HCT116 (cell line): Measurements from ENCODE around the gene PDCL3. TPM values are rescaled to one million over a fixed set of nuclear protein-coding genes. Genes with fewer than 3 reads are reported as not detected.

ENCODE experiments used
- ATAC-seq: fragments of 200-7000 bp; cut with Tn5 transposase; 2 replicates; pipeline ENCODE4 v1.9.1; 2020; ENCODE audit warnings: mild to moderate bottlenecking, moderate library complexity
- BruUV-seq: library from RNA; stranded (reverse); fragments of 400-500 nt; replicated peaks from 2 replicates; lab custom pipeline; 2021; lab: Mats Ljungman, UMichigan
- CTCF ChIA-PET: fragments of 300-600 bp; sonication (Branson Sonifier 250); formaldehyde crosslinking; loops from one replicate; lab custom pipeline; 2021; ENCODE audit warnings: antibody characterized with exemption; lab: Charles Lee
- POLR2A ChIA-PET: fragments of 300-600, 350-600 bp; sonication (Branson Sonifier 250); formaldehyde crosslinking; loops from one replicate; lab custom pipeline; 2021; ENCODE audit warnings: antibody characterized with exemption; lab: Charles Lee
- RAD21 ChIA-PET, 2 experiments: fragments of 300-600 bp; sonication (Branson Sonifier 250); formaldehyde crosslinking; loops; one replicate each; lab custom pipeline; 2023; ENCODE audit warnings: low total read pairs in 2 of 2; ENCODE audit not compliant: uncharacterized antibody in 2 of 2, unreplicated experiment in 2 of 2, low non-redundant PET in 1 of 2; lab: Charles Lee
- DNase-seq: peaks from one replicate; pipeline ENCODE4 v3.0.0-alpha.2; 2010; ENCODE audit warnings: low read depth, low spot score
- H2AFZ ChIP-seq: fragments of 200-600 bp; shearing (Covaris generic), sonication (generic); 2 replicates; pipeline ENCODE4 v1.6.1; 2017; ENCODE audit warnings: low read depth, mixed run types, mixed read lengths, antibody characterized with exemption, low read length; ENCODE audit not compliant: poor library complexity, severe bottlenecking
- H3K27ac ChIP-seq: 2 replicates; pipeline ENCODE4 v1.5.1; 2012; ENCODE audit warnings: low read depth, low read length
- H3K27me3 ChIP-seq: fragments of 200-600 bp; sonication (generic); 2 replicates; pipeline ENCODE4 v1.6.1; 2016; ENCODE audit warnings: mixed run types, low read length, mixed read lengths; ENCODE audit not compliant: insufficient read depth
- H3K36me3 ChIP-seq, 2 experiments: fragments of 200-500 bp in 1 of 2; fragments of 200-600 bp in 1 of 2; sonication (Bioruptor generic) in 1 of 2; sonication (generic) in 1 of 2; 2 replicates each; pipeline versions ENCODE4 v1.5.1 to v1.6.1; 2014 to 2016; ENCODE audit warnings: low read length in 2 of 2, inconsistent platforms in 1 of 2, mixed read lengths in 1 of 2, mixed run types in 1 of 2; ENCODE audit not compliant: insufficient read depth in 2 of 2, control insufficient read depth in 1 of 2
- H3K4me1 ChIP-seq, 2 experiments: fragments of 200-600 bp in 1 of 2; sonication (generic) in 1 of 2; 2 replicates each; pipeline versions ENCODE4 v1.5.1 to v1.6.1; 2012 to 2017; ENCODE audit warnings: low read length in 2 of 2, inconsistent platforms in 1 of 2, mild to moderate bottlenecking in 1 of 2, mixed read lengths in 1 of 2, mixed run types in 1 of 2, moderate library complexity in 1 of 2; ENCODE audit not compliant: insufficient read depth in 2 of 2, control insufficient read depth in 1 of 2
- H3K4me2 ChIP-seq: fragments of 200-600 bp; sonication (generic); 2 replicates; pipeline ENCODE4 v1.6.1; 2017; ENCODE audit warnings: mixed run types, low read length, mixed read lengths
- H3K4me3 ChIP-seq, 2 experiments: fragments of 200-600 bp in 1 of 2; sonication (generic) in 1 of 2; replicated peaks in 1 of 2; 2 replicates each; pipeline ENCODE4 v1.5.1; 2011 to 2016; ENCODE audit warnings: low read length in 2 of 2, control low read depth in 1 of 2, low read depth in 1 of 2, mild to moderate bottlenecking in 1 of 2, mixed read lengths in 1 of 2, mixed run types in 1 of 2
- H3K79me2 ChIP-seq: fragments of 200-600 bp; sonication (generic); 2 replicates; pipeline ENCODE4 v1.6.1; 2017; ENCODE audit warnings: mild to moderate bottlenecking, mixed run types, low read length, moderate library complexity, mixed read lengths; ENCODE audit not compliant: insufficient read depth
- H3K9ac ChIP-seq: fragments of 200-600 bp; sonication (generic); 2 replicates; pipeline ENCODE4 v1.6.1; 2016; ENCODE audit warnings: low read length, mixed read lengths
- H3K9me2 ChIP-seq: fragments of 200-600 bp; sonication (generic), shearing (Covaris generic); 2 replicates; pipeline ENCODE4 v1.6.1; 2017; ENCODE audit warnings: mixed run types, mild to moderate bottlenecking, moderate library complexity; ENCODE audit not compliant: insufficient read depth
- H3K9me3 ChIP-seq, 2 experiments: fragments of 200-500 bp in 1 of 2; fragments of 200-600 bp in 1 of 2; sonication (Bioruptor generic) in 1 of 2; sonication (generic) in 1 of 2; 2 replicates each; pipeline ENCODE4 v1.6.1; 2014 to 2017; ENCODE audit warnings: low read length in 2 of 2, mixed read lengths in 2 of 2, inconsistent platforms in 1 of 2, low read depth in 1 of 2, mild to moderate bottlenecking in 1 of 2, mixed run types in 1 of 2, moderate library complexity in 1 of 2; ENCODE audit not compliant: control insufficient read depth in 1 of 2, insufficient read depth in 1 of 2
- H4K20me1 ChIP-seq: fragments of 200-600 bp; sonication (generic), shearing (Covaris generic); 2 replicates; pipeline ENCODE4 v1.6.1; 2017; ENCODE audit warnings: mixed run types, mild to moderate bottlenecking, moderate library complexity; ENCODE audit not compliant: insufficient read depth
- EGR1 ChIP-seq: IDR thresholded peaks from 2 replicates; pipeline ENCODE4 v1.6.1; 2012; ENCODE audit warnings: low read depth
- EZH2 ChIP-seq: fragments of 200-600 bp; sonication (generic); IDR thresholded peaks from 2 replicates; pipeline ENCODE4 v1.6.1; 2017; ENCODE audit warnings: antibody characterized with exemption, mixed run types
- FOSL1 ChIP-seq: IDR thresholded peaks from 2 replicates; pipeline ENCODE4 v1.6.1; 2012; ENCODE audit warnings: low read depth
- JUND ChIP-seq: IDR thresholded peaks from 2 replicates; pipeline ENCODE4 v1.6.1; 2012
- POLR2AphosphoS5 ChIP-seq: IDR thresholded peaks from 2 replicates; pipeline ENCODE4 v1.6.1; 2011; ENCODE audit warnings: mild to moderate bottlenecking, low read depth, low read length, moderate library complexity
- SRF ChIP-seq: IDR thresholded peaks from 2 replicates; pipeline ENCODE4 v1.6.1; 2012; ENCODE audit warnings: low read depth
- ZFX ChIP-seq: fragments of 450-650 bp; IDR thresholded peaks from 2 replicates; pipeline ENCODE4 v1.6.1; 2017
- ZNF274 ChIP-seq: fragments of 200-500 bp; sonication (Bioruptor generic); IDR thresholded peaks from 2 replicates; pipeline ENCODE4 v1.6.1; 2014; ENCODE audit warnings: mild to moderate bottlenecking, low read depth, low read length, inconsistent platforms
- intact Hi-C: fragments of 100-400 bp; cut with micrococcal nuclease; formaldehyde crosslinking; loops from 2 replicates; pipeline ENCODE4 v1.10.0; 2022
- total RNA-seq: library from RNA; stranded (reverse); gene quantifications from one replicate; pipeline ENCODE4 v1.2.1, GENCODE V29; 2021; ENCODE audit not compliant: unreplicated experiment

The PDCL3 gene
- total RNA-seq, 1 experiment from 2014 or later, result 26.3 TPM

GRCh38 chr2:100568989-100569388 lies 6.2 kb downstream of the PDCL3 start:
- TF ChIP-seq EGR1 (peak; percentile 51; the same call in 1 of the 2 replicates), ZFX (no peak), FOSL1 (peak; percentile 21; the same call in 1 of the 2 replicates), JUND (peak; percentile 17; the same call in 1 of the 2 replicates)
- no peak overlapping the region; the same call in 1 of the 2 replicates for H3K4me2 ChIP-seq
- BruUV-seq, result no TSS peak
- no peak overlapping the region for H3K4me3 ChIP-seq
- peaks cover 0 to 9% of the 10 kb centered on the region in 2 experiments; a peak in 2 of 4 replicates for H3K36me3 ChIP-seq
- H3K79me2 ChIP-seq, result peaks cover under 1% of the 10 kb centered on the region; the same call in 1 of the 2 replicates
- H4K20me1 ChIP-seq, result no peaks in the 10 kb centered on the region
- ChIA-PET CTCF (interaction anchor here (1.8 kb wide), 1 partner anchor 10 kb away, joined by 5 read pairs; no protein-coding TSS in a partner anchor), RAD21 (no interaction called here), POLR2A (no interaction called here)
- no peak overlapping the region for H3K27ac ChIP-seq
- peaks cover 12 to 13% of the 10 kb centered on the region in 2 experiments for H3K4me1 ChIP-seq
- DNase-seq (no peak), ATAC-seq (no peak; the same call in 1 of the 2 replicates)
- no peaks in the 10 kb centered on the region for H3K27me3 ChIP-seq
- H3K9me2 ChIP-seq, result no peaks in the 10 kb centered on the region
- no peaks in the 10 kb centered on the region for H3K9me3 ChIP-seq
- H3K9ac ChIP-seq, result no peak overlapping the region
- H2AFZ ChIP-seq, result no peak overlapping the region
- intact Hi-C loops, result loop anchor here (10.0 kb wide), 2 partner anchors 274 to 304 kb away; no protein-coding TSS in a partner anchor

- Histone ChIP-seq H3K36me3 (peaks cover 6 to 9% of the 10 kb centered on the region in 2 experiments; a peak in 3 of 4 replicates), H3K9me2 (no peaks in the 10 kb centered on the region), H3K27ac (no peak overlapping the region), H3K79me2 (no peaks in the 10 kb centered on the region), H2AFZ (no peak overlapping the region), H3K4me2 (no peak overlapping the region), H3K4me1 (peaks cover 10 to 11% of the 10 kb centered on the region in 2 experiments; a peak in 3 of 4 replicates), H3K27me3 (no peaks in the 10 kb centered on the region), H3K9ac (no peak overlapping the region), H3K9me3 (no peaks in the 10 kb centered on the region), H4K20me1 (no peaks in the 10 kb centered on the region), H3K4me3 (no peak overlapping the region)
- DNase-seq (no peak), ATAC-seq (no peak)
- POLR2A ChIA-PET, result interaction anchor here (1.1 kb wide), 1 partner anchor 9 kb away, joined by 3 read pairs; the partner anchor contains the start of gene PDCL3
- no TSS peak for BruUV-seq
- CTCF ChIA-PET, result no interaction called here
- RAD21 ChIA-PET, result no interaction called here
- intact Hi-C loops, result no loop called here
- TF ChIP-seq EGR1 (no peak), POLR2AphosphoS5 (no peak), ZNF274 (no peak), SRF (no peak), EZH2 (no peak)
These were observed 8.9 kb downstream of the PDCL3 start for GRCh38 chr2:100571668-100572067.
